OCI-LY1 (cell line): ENCODE measurements around the gene POLE.

Experiments
- CTCF ChIP-seq: fragments of 200-600 bp; sonication (generic), shearing (Covaris generic); IDR thresholded peaks from 2 replicates; pipeline ENCODE4 v1.5.1; 2017; ENCODE audit warnings: mild to moderate bottlenecking, antibody characterized with exemption, low read length, moderate library complexity, mixed read lengths
- EZH2 ChIP-seq: fragments of 200-600 bp; sonication (generic), shearing (Covaris generic); IDR thresholded peaks from 2 replicates; pipeline ENCODE4 v1.8.0; 2017; ENCODE audit warnings: borderline replicate concordance, mixed run types, mild to moderate bottlenecking, antibody characterized with exemption, low read length, moderate library complexity, mixed read lengths

DNA sequence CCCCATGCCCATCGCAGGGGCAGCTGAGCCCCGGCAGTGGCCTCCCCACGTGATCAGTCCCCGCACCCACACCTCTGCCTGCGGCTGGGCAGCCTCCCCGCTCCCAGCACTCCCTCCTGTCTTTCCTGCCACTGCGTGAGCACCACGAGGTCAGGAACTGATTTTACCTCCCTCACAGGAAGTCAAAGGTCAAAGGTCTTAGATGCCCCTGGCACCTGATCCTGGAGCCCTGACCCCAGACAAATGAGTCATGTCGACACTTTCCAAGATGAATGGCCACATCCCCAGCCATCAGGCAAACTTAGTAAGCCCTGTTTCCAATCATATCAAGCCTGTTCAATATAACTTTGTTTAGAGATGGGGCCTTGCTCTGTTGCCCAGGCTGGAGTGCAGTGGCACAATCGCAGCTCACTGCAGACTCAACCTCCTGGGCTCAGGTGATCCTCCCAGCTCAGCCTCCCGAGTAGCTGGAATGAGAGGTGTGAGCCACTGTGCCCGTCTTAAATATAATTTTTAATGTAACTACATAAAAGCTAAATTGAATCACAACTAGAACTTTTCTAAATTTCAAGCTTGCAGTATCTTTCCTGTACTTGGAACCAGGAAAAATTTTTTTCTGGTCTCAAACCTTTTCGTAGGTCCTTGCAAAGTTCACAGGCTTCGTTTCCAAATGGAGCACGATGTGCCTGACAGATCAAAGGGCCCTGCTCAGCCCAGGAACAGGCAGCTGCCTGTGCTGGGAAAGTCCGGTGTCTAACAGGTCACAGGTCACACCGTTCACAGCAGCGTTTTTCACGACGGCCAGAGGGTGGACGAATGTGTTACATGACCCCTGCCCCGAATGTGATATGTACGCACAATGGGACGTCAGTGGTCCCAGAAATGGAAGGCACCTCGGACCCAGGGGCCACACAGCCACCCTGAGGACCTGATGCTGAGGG, 78.6 kb downstream of the POLE start:
- no peak for TF ChIP-seq CTCF
- TF ChIP-seq EZH2 = no peak
